IPS-18c (cell line): Measurements from ENCODE around the gene GNAQ.
A peak's percentile ranks its signal among the peaks of the same experiment; 100 is the strongest.
"Not testable (repeated sequence)": the region's sequence is repeated elsewhere in the genome, so short reads cannot be mapped to it uniquely, and the experiment has no call there.

Experiments used
- H3K4me3 ChIP-seq: 2 replicates; pipeline ENCODE4 v1.7.0; 2013; ENCODE audit warnings: low read depth, mild to moderate bottlenecking, low read length, moderate library complexity; ENCODE audit not compliant: insufficient read depth
- H3K9me3 ChIP-seq: one replicate; pipeline ENCODE4 v1.6.1; 2013; ENCODE audit warnings: mild to moderate bottlenecking, low read length, moderate library complexity; ENCODE audit not compliant: control insufficient read depth, insufficient read depth

Gene GNAQ

GRCh38 chr9:78031444-78031892, at the start of gene GNAQ:
Gene GNAQ (minus strand): TSS chr9:78031811. CDS start chr9:78031235, 576 bp downstream.
- Histone ChIP-seq H3K9me3 (no peaks in the 10 kb centered on the region), H3K4me3 (peak within 1 kb of the TSS; percentile 83)

GRCh38 chr9:78074385-78075291, 43.0 kb upstream of the GNAQ start:
- no peak overlapping the region for H3K4me3 ChIP-seq
- no peaks in the 10 kb centered on the region for H3K9me3 ChIP-seq

- Histone ChIP-seq H3K4me3 (no peak overlapping the region), H3K9me3 (no peaks in the 10 kb centered on the region)
Measured at GRCh38 chr9:78073722-78074121, 42.1 kb upstream of the GNAQ start.

- Histone ChIP-seq H3K9me3 (no peaks in the 10 kb centered on the region), H3K4me3 (no peak overlapping the region)
Measured at GRCh38 chr9:78072586-78073199, 41.1 kb upstream of the GNAQ start.

- peaks cover 4% of the 10 kb centered on the region for H3K9me3 ChIP-seq
- no peak overlapping the region for H3K4me3 ChIP-seq
Measured at GRCh38 chr9:78070521-78070920, 38.9 kb upstream of the GNAQ start.

- H3K4me3 ChIP-seq: no peak overlapping the region
- H3K9me3 ChIP-seq: peaks cover 6% of the 10 kb centered on the region
Measured at GRCh38 chr9:78064075-78064474, 32.5 kb upstream of the GNAQ start.

GRCh38 chr9:78062710-78063109, 31.1 kb upstream of the GNAQ start:
- peaks cover 6% of the 10 kb centered on the region for H3K9me3 ChIP-seq
- H3K4me3 ChIP-seq: no peak overlapping the region

GRCh38 chr9:78054218-78054617, 22.6 kb upstream of the GNAQ start:
- H3K4me3 ChIP-seq: not testable (repeated sequence)

GRCh38 chr9:78053627-78054026, 22.0 kb upstream of the GNAQ start:
- H3K9me3 ChIP-seq: peaks cover 4% of the 10 kb centered on the region

More at GRCh38 chr9:78054218-78054617, 22.6 kb upstream of the GNAQ start:
- H3K9me3 ChIP-seq: not testable (repeated sequence)

GRCh38 chr9:78050421-78050820, 18.8 kb upstream of the GNAQ start:
- H3K9me3 ChIP-seq: no peaks in the 10 kb centered on the region
- H3K4me3 ChIP-seq: no peak overlapping the region

More at GRCh38 chr9:78053627-78054026, 22.0 kb upstream of the GNAQ start:
- H3K4me3 ChIP-seq: no peak overlapping the region

GRCh38 chr9:78049484-78049883, 17.9 kb upstream of the GNAQ start:
- H3K4me3 ChIP-seq: no peak overlapping the region
- H3K9me3 ChIP-seq: no peaks in the 10 kb centered on the region

- no peak overlapping the region for H3K4me3 ChIP-seq
- H3K9me3 ChIP-seq: no peaks in the 10 kb centered on the region
Measured at GRCh38 chr9:78047106-78047505, 15.5 kb upstream of the GNAQ start.

GRCh38 chr9:78046112-78046511, 14.5 kb upstream of the GNAQ start:
- Histone ChIP-seq H3K9me3 (no peaks in the 10 kb centered on the region), H3K4me3 (no peak overlapping the region)

- Histone ChIP-seq H3K4me3 (no peak overlapping the region), H3K9me3 (no peaks in the 10 kb centered on the region)
Measured at GRCh38 chr9:78044886-78045285, 13.3 kb upstream of the GNAQ start.

- Histone ChIP-seq H3K4me3 (no peak overlapping the region), H3K9me3 (no peaks in the 10 kb centered on the region)
Measured at GRCh38 chr9:78044189-78044588, 12.6 kb upstream of the GNAQ start.

GRCh38 chr9:78041971-78042370, 10.4 kb upstream of the GNAQ start:
- Histone ChIP-seq H3K4me3 (no peak overlapping the region), H3K9me3 (no peaks in the 10 kb centered on the region)

GRCh38 chr9:78040726-78041125, 9.1 kb upstream of the GNAQ start:
- Histone ChIP-seq H3K9me3 (no peaks in the 10 kb centered on the region), H3K4me3 (no peak overlapping the region)

GRCh38 chr9:78038620-78039300, 7.1 kb upstream of the GNAQ start:
- Histone ChIP-seq H3K4me3 (no peak overlapping the region), H3K9me3 (no peaks in the 10 kb centered on the region)
